ENCODE data around the gene JAGN1.
A peak's percentile ranks its signal among the peaks of the same experiment; 100 is the strongest.
"Not testable (repeated sequence)": the region's sequence is repeated elsewhere in the genome, so short reads cannot be mapped to it uniquely, and the experiment has no call there.

JAGN1 gene

GRCh38 chr3:9869955-9870354 lies 20.5 kb upstream of the JAGN1 start:
- DNase-seq = no peak

- no peak for DNase-seq
These were observed 19.4 kb upstream of the JAGN1 start for GRCh38 chr3:9870978-9871377.

GRCh38 chr3:9872067-9872466 lies 18.3 kb upstream of the JAGN1 start:
- not testable (repeated sequence) for DNase-seq

GRCh38 chr3:9875448-9875847 lies 15.0 kb upstream of the JAGN1 start:
- peak in 1 of 3 experiments; percentile 33 for DNase-seq

- not testable (repeated sequence) for DNase-seq
These were observed 14.2 kb upstream of the JAGN1 start for GRCh38 chr3:9876255-9876654.

GRCh38 chr3:9876991-9877390 lies 13.4 kb upstream of the JAGN1 start:
- no peak for DNase-seq

- no peak for DNase-seq
These were observed 11.7 kb upstream of the JAGN1 start for GRCh38 chr3:9878700-9879099.

GRCh38 chr3:9879830-9880549 lies 10.4 kb upstream of the JAGN1 start, which contains the start of gene CIDEC:
TSS of gene CIDEC (minus strand) at chr3:9880253. CDS start at chr3:9878486, 1,767 bp downstream.
- no peak for DNase-seq

GRCh38 chr3:9881441-9881840 lies 9.0 kb upstream of the JAGN1 start:
- DNase-seq = no peak

- no peak for DNase-seq
These were observed 6.5 kb upstream of the JAGN1 start for GRCh38 chr3:9883706-9884554.

GRCh38 chr3:9884555-9885165 lies 5.8 kb upstream of the JAGN1 start:
- DNase-seq = no peak

- DNase-seq = no peak
These were observed 4.1 kb upstream of the JAGN1 start for GRCh38 chr3:9886328-9886727.

- no peak for DNase-seq
These were observed 2.9 kb upstream of the JAGN1 start for GRCh38 chr3:9887480-9887879.

GRCh38 chr3:9888540-9888939 lies 1.9 kb upstream of the JAGN1 start:
- no peak for DNase-seq

GRCh38 chr3:9889405-9889804 lies 1.0 kb upstream of the JAGN1 start:
- no peak for DNase-seq

- no peak for DNase-seq
These were observed 737 bp downstream of the JAGN1 start for GRCh38 chr3:9891072-9891622.

GRCh38 chr3:9893739-9894138 lies 3.3 kb downstream of the JAGN1 start:
- DNase-seq = no peak

GRCh38 chr3:9895715-9896114 lies 5.3 kb downstream of the JAGN1 start:
- not testable (repeated sequence) for DNase-seq

GRCh38 chr3:9896755-9897407 lies 6.5 kb downstream of the JAGN1 start:
- not testable (repeated sequence) for DNase-seq

- peak in 1 of 3 experiments; percentile 37 for DNase-seq
These were observed 7.3 kb downstream of the JAGN1 start for GRCh38 chr3:9897408-9898372.

GRCh38 chr3:9898467-9899241 lies 8.2 kb downstream of the JAGN1 start:
- DNase-seq = no peak
